ENCODE data around the gene CNIH2. TPM values are rescaled to one million over a fixed set of nuclear protein-coding genes. Genes with fewer than 3 reads are reported as not detected.

CNIH2 gene
- total RNA-seq, 1 donor from 2014 or later = 0.04 TPM

DNA sequence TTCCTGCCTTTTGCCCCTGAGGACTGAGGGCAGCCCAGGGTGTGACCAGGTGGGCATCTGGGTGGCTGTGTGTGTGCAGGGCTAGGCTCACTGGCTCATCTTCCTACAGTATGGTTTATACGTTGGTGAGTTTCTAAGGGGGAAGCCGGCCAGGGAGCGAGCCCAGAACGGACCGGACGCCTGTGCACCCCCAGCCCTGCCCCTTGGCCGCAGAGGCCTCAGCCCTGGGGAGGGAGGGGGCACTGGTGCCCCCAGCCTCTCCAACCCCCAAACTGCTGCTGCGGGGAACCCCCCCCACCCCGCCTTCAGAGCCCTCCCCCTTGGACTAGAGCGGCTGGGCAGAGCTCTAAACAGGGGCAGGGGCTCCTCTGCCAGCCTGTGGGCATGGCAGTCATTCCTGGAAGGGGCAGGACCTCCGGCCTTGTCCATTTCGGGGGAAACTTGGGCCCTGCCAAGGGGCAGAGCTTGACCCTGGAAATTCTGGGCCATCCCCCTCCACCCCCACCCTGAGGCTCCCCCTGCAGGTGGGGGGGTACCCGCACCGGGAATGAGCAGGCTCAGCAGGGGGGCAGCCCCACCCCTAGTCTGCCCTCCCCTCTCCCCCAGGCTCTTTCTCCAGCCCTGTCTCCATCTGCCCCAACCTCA is 5.6 kb downstream of the CNIH2 start:
- H3K4me3 ChIP-seq (ENCODE audit: low read depth, low read length) = no peak overlapping the region
- peaks cover 10% of the 10 kb centered on the region for H3K27me3 ChIP-seq (ENCODE audit: control insufficient read depth, insufficient read depth, low read length)
- DNase-seq (ENCODE audit: low read depth) = no peak
- H3K36me3 ChIP-seq (ENCODE audit: control insufficient read depth, insufficient read depth, low read length) = no peaks in the 10 kb centered on the region
- TF ChIP-seq, protein P1, sequence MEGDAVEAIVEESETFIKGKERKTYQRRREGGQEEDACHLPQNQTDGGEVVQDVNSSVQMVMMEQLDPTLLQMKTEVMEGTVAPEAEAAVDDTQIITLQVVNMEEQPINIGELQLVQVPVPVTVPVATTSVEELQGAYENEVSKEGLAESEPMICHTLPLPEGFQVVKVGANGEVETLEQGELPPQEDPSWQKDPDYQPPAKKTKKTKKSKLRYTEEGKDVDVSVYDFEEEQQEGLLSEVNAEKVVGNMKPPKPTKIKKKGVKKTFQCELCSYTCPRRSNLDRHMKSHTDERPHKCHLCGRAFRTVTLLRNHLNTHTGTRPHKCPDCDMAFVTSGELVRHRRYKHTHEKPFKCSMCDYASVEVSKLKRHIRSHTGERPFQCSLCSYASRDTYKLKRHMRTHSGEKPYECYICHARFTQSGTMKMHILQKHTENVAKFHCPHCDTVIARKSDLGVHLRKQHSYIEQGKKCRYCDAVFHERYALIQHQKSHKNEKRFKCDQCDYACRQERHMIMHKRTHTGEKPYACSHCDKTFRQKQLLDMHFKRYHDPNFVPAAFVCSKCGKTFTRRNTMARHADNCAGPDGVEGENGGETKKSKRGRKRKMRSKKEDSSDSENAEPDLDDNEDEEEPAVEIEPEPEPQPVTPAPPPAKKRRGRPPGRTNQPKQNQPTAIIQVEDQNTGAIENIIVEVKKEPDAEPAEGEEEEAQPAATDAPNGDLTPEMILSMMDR (IDR thresholded peaks at IDR 0.05; ENCODE audit: insufficient read depth, low read length, poor library complexity, severe bottlenecking) = no peak

DNA sequence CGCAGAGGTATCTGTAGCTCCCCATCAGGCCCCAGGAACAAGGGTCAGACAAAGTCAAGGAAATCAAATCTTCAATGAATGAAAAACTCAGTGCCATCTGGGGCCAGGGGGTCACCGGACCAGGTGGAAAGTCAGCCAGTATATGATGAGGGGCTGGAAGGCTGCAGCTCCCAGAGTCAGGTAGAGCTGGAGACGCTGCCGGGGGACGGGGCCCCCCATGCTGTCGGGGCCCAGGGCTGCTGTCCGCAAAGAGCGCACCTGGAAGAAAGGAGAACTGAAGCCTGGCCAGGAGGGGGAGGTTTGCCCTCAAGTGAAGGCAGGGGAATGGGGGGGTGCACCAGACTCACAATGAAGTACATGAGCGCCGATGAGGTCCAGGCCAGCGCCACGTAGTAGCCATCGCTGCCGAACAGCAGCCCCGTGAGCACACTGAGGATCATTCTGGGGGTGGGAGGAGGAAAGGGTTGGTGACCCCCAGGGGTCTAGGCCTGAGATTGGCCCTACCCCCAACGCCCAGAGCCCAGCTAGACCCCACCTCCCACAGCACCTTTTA is 6.6 kb downstream of the CNIH2 start:
- no peak for DNase-seq (ENCODE audit: low read depth)
- TF ChIP-seq, protein P1 (IDR thresholded peaks at IDR 0.05; ENCODE audit: insufficient read depth, low read length, poor library complexity, severe bottlenecking) = no peak
- peaks cover 1% of the 10 kb centered on the region for H3K27me3 ChIP-seq (ENCODE audit: control insufficient read depth, insufficient read depth, low read length)
- H3K4me3 ChIP-seq (ENCODE audit: low read depth, low read length) = no peak overlapping the region
- H3K36me3 ChIP-seq (ENCODE audit: control insufficient read depth, insufficient read depth, low read length) = no peaks in the 10 kb centered on the region

DNA sequence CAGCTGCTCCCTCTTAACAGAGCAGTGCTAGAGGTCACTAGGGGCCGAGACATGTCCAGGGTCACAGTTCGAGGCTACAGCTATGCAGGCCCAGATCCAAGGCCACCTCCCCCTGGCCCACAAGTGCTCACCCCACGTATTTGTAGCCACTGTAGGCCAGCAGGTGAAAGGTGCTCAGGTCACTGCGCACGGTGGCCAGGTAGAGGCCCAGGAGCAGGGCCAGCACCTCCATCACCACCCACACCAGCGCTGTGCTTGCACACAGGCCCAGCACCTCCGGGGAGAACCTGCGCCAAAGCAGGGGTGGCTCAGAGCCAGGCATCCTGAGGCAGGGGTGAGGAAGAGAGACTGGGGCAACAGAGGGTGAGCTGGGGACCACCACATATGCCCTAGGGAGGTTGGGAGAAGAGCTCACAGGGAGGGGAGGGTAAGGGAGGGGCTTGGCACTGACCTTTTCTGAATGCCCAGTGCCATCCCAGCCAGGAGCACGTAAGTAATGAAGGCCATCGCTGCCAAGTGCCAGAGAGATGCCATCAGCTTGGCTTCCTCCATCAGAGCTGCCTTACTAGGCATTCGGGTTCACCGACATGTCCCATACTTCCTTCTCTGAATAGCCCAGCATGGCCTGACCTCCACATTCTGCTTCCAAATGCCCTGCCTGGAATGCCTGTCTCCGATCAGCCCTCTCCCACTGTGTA is 7.4 kb downstream of the CNIH2 start:
- H3K4me3 ChIP-seq (ENCODE audit: low read depth, low read length) = no peak overlapping the region
- TF ChIP-seq, protein P1 (IDR thresholded peaks at IDR 0.05; ENCODE audit: insufficient read depth, low read length, poor library complexity, severe bottlenecking) = no peak
- no peaks in the 10 kb centered on the region for H3K27me3 ChIP-seq (ENCODE audit: control insufficient read depth, insufficient read depth, low read length)
- no peaks in the 10 kb centered on the region for H3K36me3 ChIP-seq (ENCODE audit: control insufficient read depth, insufficient read depth, low read length)
- DNase-seq (ENCODE audit: low read depth) = no peak

DNA sequence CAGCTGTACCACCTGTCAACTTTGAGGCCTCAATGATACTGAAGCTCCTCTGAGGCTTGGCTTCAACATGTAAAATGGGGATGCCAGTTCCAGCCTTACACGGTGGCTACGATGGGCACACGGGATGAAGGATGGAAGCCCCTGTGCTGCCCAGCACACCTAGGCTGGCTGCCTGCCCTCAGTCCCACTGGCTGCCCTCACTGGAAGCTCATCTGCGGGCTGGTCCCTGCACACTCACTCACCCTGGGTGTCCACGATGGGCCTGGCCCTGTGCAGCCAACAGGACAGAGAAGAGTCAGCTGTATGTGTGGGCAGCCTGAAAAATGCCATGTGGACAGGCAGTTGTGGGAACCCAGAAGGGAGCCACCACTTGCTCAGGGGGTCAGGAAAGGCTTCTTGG is 8.7 kb downstream of the CNIH2 start:
- TF ChIP-seq, protein P1 (IDR thresholded peaks at IDR 0.05; ENCODE audit: insufficient read depth, low read length, poor library complexity, severe bottlenecking) = no peak
- H3K36me3 ChIP-seq (ENCODE audit: control insufficient read depth, insufficient read depth, low read length) = no peaks in the 10 kb centered on the region
- peaks cover 7% of the 10 kb centered on the region for H3K27me3 ChIP-seq (ENCODE audit: control insufficient read depth, insufficient read depth, low read length)
- H3K4me3 ChIP-seq (ENCODE audit: low read depth, low read length) = no peak overlapping the region
- DNase-seq (ENCODE audit: low read depth) = no peak

DNA sequence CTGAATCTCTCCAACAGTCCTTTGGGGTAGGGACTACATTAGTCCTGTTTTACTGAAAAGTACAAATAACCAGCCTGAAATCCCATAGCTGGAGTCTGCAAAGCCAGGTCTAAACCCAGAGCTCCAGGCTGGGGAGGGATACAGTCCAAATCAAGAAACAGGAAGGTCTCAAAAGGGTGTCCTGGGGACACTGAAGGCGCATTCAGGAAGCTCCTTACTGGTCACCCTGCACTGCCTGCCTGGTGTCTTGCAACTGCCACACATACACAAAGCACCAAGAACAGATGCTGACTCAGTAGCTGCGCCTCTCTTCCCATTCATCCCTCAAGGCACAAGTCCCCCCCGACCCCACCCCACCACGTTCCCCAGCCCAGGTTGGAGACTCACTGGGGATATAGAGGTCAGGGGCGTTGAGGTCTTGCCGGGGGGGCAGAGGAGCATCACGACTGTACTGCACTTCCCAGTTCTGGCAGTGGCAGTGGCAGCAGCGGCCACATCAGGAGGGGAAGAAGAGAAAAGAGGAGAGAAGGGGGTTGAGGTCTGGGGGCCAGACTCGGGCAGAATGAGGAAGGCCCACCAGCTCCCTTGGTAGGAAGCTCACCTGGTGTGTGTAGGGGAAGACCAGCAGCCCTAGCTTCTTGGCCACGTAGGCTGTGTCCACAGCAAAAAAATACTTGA is 9.4 kb downstream of the CNIH2 start:
- no peak for DNase-seq (ENCODE audit: low read depth)
- Histone ChIP-seq H3K36me3 (ENCODE audit: control insufficient read depth, insufficient read depth, low read length) (no peaks in the 10 kb centered on the region), H3K27me3 (ENCODE audit: control insufficient read depth, insufficient read depth, low read length) (peaks cover 13% of the 10 kb centered on the region), H3K4me3 (ENCODE audit: low read depth, low read length) (no peak overlapping the region)
- TF ChIP-seq, protein P1 (IDR thresholded peaks at IDR 0.05; ENCODE audit: insufficient read depth, low read length, poor library complexity, severe bottlenecking) = no peak

Data from kidney epithelial cell (primary cell).